Neuronal stem cell (in vitro differentiated cells): ENCODE results near the gene SIGLEC7.

Experiments used
- DNase-seq: peaks from one replicate; pipeline ENCODE4 v3.0.0-alpha.2; 2013; ENCODE audit warnings: low spot score
- H2AFZ ChIP-seq: one replicate; pipeline ENCODE4 v1.6.1; 2013; ENCODE audit warnings: mild to moderate bottlenecking, low read length, inconsistent platforms
- H2AK5ac ChIP-seq: 2 replicates; pipeline ENCODE4 v1.6.1; 2013; ENCODE audit warnings: low read depth, mild to moderate bottlenecking, inconsistent platforms, low read length, moderate library complexity, mixed read lengths
- H2BK120ac ChIP-seq: 2 replicates; pipeline ENCODE4 v1.6.1; 2013; ENCODE audit warnings: low read depth, mild to moderate bottlenecking, inconsistent platforms, low read length, moderate library complexity, mixed read lengths
- H2BK12ac ChIP-seq: one replicate; pipeline ENCODE4 v1.6.1; 2013; ENCODE audit warnings: low read length, inconsistent platforms
- H2BK15ac ChIP-seq: 2 replicates; pipeline ENCODE4 v1.6.1; 2013; ENCODE audit warnings: mild to moderate bottlenecking, low read length, inconsistent platforms, mixed read lengths
- H2BK5ac ChIP-seq: one replicate; pipeline ENCODE4 v1.6.1; 2013; ENCODE audit warnings: inconsistent platforms, mild to moderate bottlenecking, low read length, moderate library complexity
- H3K14ac ChIP-seq: one replicate; pipeline ENCODE4 v1.6.1; 2013; ENCODE audit warnings: low read length, inconsistent platforms
- H3K18ac ChIP-seq: 2 replicates; pipeline ENCODE4 v1.6.1; 2013; ENCODE audit warnings: low read length, inconsistent platforms
- H3K23ac ChIP-seq: 2 replicates; pipeline ENCODE4 v1.6.1; 2013; ENCODE audit warnings: low read depth, mild to moderate bottlenecking, mixed read lengths, low read length, inconsistent platforms; ENCODE audit not compliant: poor library complexity
- H3K27ac ChIP-seq: replicated peaks from 3 replicates; pipeline ENCODE4 v1.5.1; 2013; ENCODE audit warnings: low read length, inconsistent platforms
- H3K27me3 ChIP-seq, 3 experiments: 2 replicates each; pipeline ENCODE4 v1.6.1; 2013; ENCODE audit warnings: low read length in 3 of 3, mild to moderate bottlenecking in 2 of 3, inconsistent platforms in 1 of 3, low read depth in 1 of 3, mixed read lengths in 1 of 3, moderate library complexity in 1 of 3; ENCODE audit not compliant: control insufficient read depth in 3 of 3, insufficient read depth in 3 of 3
- H3K36me3 ChIP-seq, 2 donors: replicated peaks in 1 of 2; 2 replicates each; pipeline ENCODE4 v1.6.1; 2013; ENCODE audit warnings: low read length in 2 of 2; ENCODE audit not compliant: control insufficient read depth in 2 of 2, insufficient read depth in 2 of 2
- H3K4ac ChIP-seq: 2 replicates; pipeline ENCODE4 v1.6.1; 2013; ENCODE audit warnings: inconsistent platforms, mild to moderate bottlenecking, low read length, moderate library complexity
- H3K4me1 ChIP-seq, 2 donors: 1 replicate in 1 of 2; 2 replicates in 1 of 2; pipeline ENCODE4 v1.6.1; 2013; ENCODE audit warnings: low read length in 2 of 2, low read depth in 1 of 2; ENCODE audit not compliant: control insufficient read depth in 2 of 2, insufficient read depth in 1 of 2
- H3K4me2 ChIP-seq: one replicate; pipeline ENCODE4 v1.6.1; 2013; ENCODE audit warnings: mild to moderate bottlenecking, low read length, inconsistent platforms; ENCODE audit not compliant: insufficient read depth, poor library complexity, severe bottlenecking
- H3K4me3 ChIP-seq, 2 donors: 2 replicates each; pipeline ENCODE4 v1.5.1; 2013; ENCODE audit warnings: low read length in 2 of 2, mild to moderate bottlenecking in 2 of 2, inconsistent platforms in 1 of 2, moderate library complexity in 1 of 2
- H3K79me1 ChIP-seq: one replicate; pipeline ENCODE4 v1.6.1; 2013; ENCODE audit warnings: low read depth, mild to moderate bottlenecking, inconsistent platforms, low read length, moderate library complexity
- H3K9ac ChIP-seq: one replicate; pipeline ENCODE4 v1.6.1; 2013; ENCODE audit warnings: mild to moderate bottlenecking, low read depth, low read length, inconsistent platforms; ENCODE audit not compliant: poor library complexity
- H3K9me3 ChIP-seq, 2 donors: replicated peaks in 1 of 2; 2 replicates each; pipeline versions ENCODE3 to v1.6.1; 2013; ENCODE audit warnings: low read length in 2 of 2, mild to moderate bottlenecking in 2 of 2, inconsistent platforms in 1 of 2, low read depth in 1 of 2, mixed read lengths in 1 of 2, moderate library complexity in 1 of 2; ENCODE audit not compliant: control insufficient read depth in 2 of 2, insufficient read depth in 1 of 2
- H4K8ac ChIP-seq: one replicate; pipeline ENCODE4 v1.6.1; 2013; ENCODE audit warnings: low read depth, mild to moderate bottlenecking, inconsistent platforms, low read length, moderate library complexity
- H4K91ac ChIP-seq: one replicate; pipeline ENCODE4 v1.6.1; 2013; ENCODE audit warnings: low read length, low read depth, mild to moderate bottlenecking, inconsistent platforms; ENCODE audit not compliant: poor library complexity
- WGBS, 2 donors: extraction: QIAGEN DNeasy Blood & Tissue Kit; methylation state at CpG; one replicate each; pipeline ENCODE4 v1.1.7; 2013; ENCODE audit warnings: missing lambda C conversion rate in 2 of 2, mixed read lengths in 1 of 2; ENCODE audit not compliant: insufficient read length in 2 of 2, insufficient replicate concordance in 1 of 2; ENCODE audit errors: extremely low coverage in 2 of 2; 5-methylcytosine and 5-hydroxymethylcytosine counted together

SIGLEC7 gene

GRCh38 chr19:51128227-51128626 lies 13.9 kb upstream of the SIGLEC7 start:
- H2BK5ac ChIP-seq: no peak overlapping the region
- H3K27ac ChIP-seq: no peak overlapping the region
- H3K79me1 ChIP-seq: no peaks in the 10 kb centered on the region
- H3K4ac ChIP-seq: no peak overlapping the region
- H2AFZ ChIP-seq: no peak overlapping the region
- H3K27me3 ChIP-seq: peaks cover 0 to 20% (median 0%) of the 10 kb centered on the region in 3 experiments
- H3K18ac ChIP-seq: no peak overlapping the region
- no peaks in the 10 kb centered on the region for H3K9me3 ChIP-seq
- no peak overlapping the region for H2BK120ac ChIP-seq
- peaks cover 0 to 4% of the 10 kb centered on the region in 2 donors for H3K4me1 ChIP-seq
- no peak overlapping the region for H3K4me3 ChIP-seq
- H3K14ac ChIP-seq: no peak overlapping the region
- H3K9ac ChIP-seq: no peak overlapping the region
- no peaks in the 10 kb centered on the region for H3K36me3 ChIP-seq
- no peak overlapping the region for H3K23ac ChIP-seq
- H2AK5ac ChIP-seq: no peak overlapping the region
- no CpG with 5 or more reads among the region's 7 CpGs for WGBS, 2 donors
- H2BK15ac ChIP-seq: no peak overlapping the region
- H4K91ac ChIP-seq: no peak overlapping the region
- no peak for DNase-seq
- no peak overlapping the region for H4K8ac ChIP-seq
- H2BK12ac ChIP-seq: no peak overlapping the region
- H3K4me2 ChIP-seq: no peak overlapping the region

- H3K4me3 ChIP-seq: no peak overlapping the region
- no peak overlapping the region for H3K18ac ChIP-seq
- H2BK12ac ChIP-seq: no peak overlapping the region
- no peak overlapping the region for H3K4ac ChIP-seq
- no peak overlapping the region for H2BK120ac ChIP-seq
- H2AFZ ChIP-seq: no peak overlapping the region
- peaks cover 0 to 4% of the 10 kb centered on the region in 2 donors for H3K4me1 ChIP-seq
- H4K91ac ChIP-seq: no peak overlapping the region
- no peak overlapping the region for H3K23ac ChIP-seq
- no peak overlapping the region for H2BK5ac ChIP-seq
- H3K14ac ChIP-seq: no peak overlapping the region
- H3K36me3 ChIP-seq: no peaks in the 10 kb centered on the region
- DNase-seq: no peak
- H3K27me3 ChIP-seq: peaks cover 0 to 20% (median 0%) of the 10 kb centered on the region in 3 experiments
- no peaks in the 10 kb centered on the region for H3K79me1 ChIP-seq
- no peak overlapping the region for H3K9ac ChIP-seq
- H3K9me3 ChIP-seq: no peaks in the 10 kb centered on the region
- H3K4me2 ChIP-seq: no peak overlapping the region
- H2AK5ac ChIP-seq: no peak overlapping the region
- no CpG with 5 or more reads among the region's 8 CpGs for WGBS, 2 donors
- H3K27ac ChIP-seq: no peak overlapping the region
- H2BK15ac ChIP-seq: no peak overlapping the region
- H4K8ac ChIP-seq: no peak overlapping the region
Measured at GRCh38 chr19:51129716-51130115, 12.4 kb upstream of the SIGLEC7 start.

- H3K36me3 ChIP-seq: no peaks in the 10 kb centered on the region
- H2BK120ac ChIP-seq: no peak overlapping the region
- no peak overlapping the region for H3K9ac ChIP-seq
- peaks cover 0 to 19% (median 0%) of the 10 kb centered on the region in 3 experiments for H3K27me3 ChIP-seq
- H2AFZ ChIP-seq: peak overlapping the region; percentile 36
- H2BK12ac ChIP-seq: no peak overlapping the region
- H2AK5ac ChIP-seq: no peak overlapping the region
- no peaks in the 10 kb centered on the region for H3K9me3 ChIP-seq
- H3K4me2 ChIP-seq: no peak overlapping the region
- H3K4me1 ChIP-seq: peaks cover 0 to 4% of the 10 kb centered on the region in 2 donors
- no peak overlapping the region for H3K4me3 ChIP-seq
- no peaks in the 10 kb centered on the region for H3K79me1 ChIP-seq
- no peak overlapping the region for H3K14ac ChIP-seq
- H2BK5ac ChIP-seq: no peak overlapping the region
- H4K91ac ChIP-seq: no peak overlapping the region
- no peak overlapping the region for H3K27ac ChIP-seq
- H3K4ac ChIP-seq: no peak overlapping the region
- no peak for DNase-seq
- no peak overlapping the region for H2BK15ac ChIP-seq
- H3K18ac ChIP-seq: no peak overlapping the region
- H3K23ac ChIP-seq: no peak overlapping the region
- no peak overlapping the region for H4K8ac ChIP-seq
- no CpG with 5 or more reads among the region's 24 CpGs for WGBS, 2 donors
Measured at GRCh38 chr19:51131780-51132680, 10.1 kb upstream of the SIGLEC7 start.

- Histone ChIP-seq H3K9me3 (no peaks in the 10 kb centered on the region), H3K36me3 (no peaks in the 10 kb centered on the region), H3K23ac (no peak overlapping the region), H3K4me2 (no peak overlapping the region), H3K27me3 (peaks cover 0 to 21% (median 0%) of the 10 kb centered on the region in 3 experiments), H2BK120ac (no peak overlapping the region), H3K14ac (no peak overlapping the region), H2BK5ac (no peak overlapping the region), H2AK5ac (no peak overlapping the region), H3K79me1 (no peaks in the 10 kb centered on the region), H2AFZ (no peak overlapping the region), H3K27ac (no peak overlapping the region), H4K8ac (no peak overlapping the region), H3K4me3 (no peak overlapping the region), H3K18ac (no peak overlapping the region), H3K4ac (no peak overlapping the region), H3K4me1 (peaks cover 0 to 4% of the 10 kb centered on the region in 2 donors), H2BK15ac (no peak overlapping the region), H2BK12ac (no peak overlapping the region), H4K91ac (no peak overlapping the region), H3K9ac (no peak overlapping the region)
- DNase-seq: no peak
- no CpG with 5 or more reads among the region's 5 CpGs for WGBS, 2 donors
Measured at GRCh38 chr19:51135004-51135403, 7.1 kb upstream of the SIGLEC7 start.
